ENCODE measurements around the gene PANK4. TPM values are rescaled to one million over a fixed set of nuclear protein-coding genes. Genes with fewer than 3 reads are reported as not detected.

PANK4 gene
- total RNA-seq, 1 experiment from 2014 or later = 27.0 TPM

DNA sequence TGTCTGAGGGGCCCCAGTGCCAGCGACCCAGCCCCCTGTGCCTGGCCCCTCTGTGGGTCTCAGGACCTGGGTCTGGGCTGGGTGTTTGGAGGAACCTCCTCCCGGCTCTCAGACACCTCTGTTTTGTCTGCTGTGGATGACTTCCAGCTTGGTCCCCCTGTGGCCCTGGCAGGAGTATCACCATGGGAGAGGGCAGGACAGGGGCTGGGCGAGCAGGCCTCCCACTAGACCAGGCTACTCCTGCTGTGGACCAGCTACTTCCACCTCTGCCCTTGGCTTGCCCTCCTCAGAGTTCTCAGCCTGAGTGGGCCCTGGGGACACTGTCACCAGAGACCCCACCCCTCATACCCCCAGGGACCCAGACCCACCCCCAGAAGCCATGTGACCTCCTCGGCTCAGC, 28.5 kb downstream of the PANK4 start:
- no TSS peak for BruUV-seq (replicated peaks)
- ChIA-PET POLR2A (no interaction called here), CTCF (interaction anchor here (0.6 kb wide), 1 partner anchor 303 kb away, joined by 3 read pairs; the partner anchor contains the start of gene FAAP20)
- no peaks in the 10 kb centered on the region for H3K27me3 ChIP-seq (replicated peaks; ENCODE audit: control insufficient read depth, insufficient read depth, low read length)
- intact Hi-C loops (cut with micrococcal nuclease; ENCODE audit: unreplicated experiment) = no loop called here
- no peak for DNase-seq
- H3K4me1 Mint-ChIP-seq (ENCODE audit: low read depth, unreplicated experiment) = peaks cover 7% of the 10 kb centered on the region
- no peaks in the 10 kb centered on the region for H3K27me3 Mint-ChIP-seq (ENCODE audit: insufficient read depth, unreplicated experiment)
- H3K36me3 ChIP-seq (ENCODE audit: control insufficient read depth, insufficient read depth, low read length) = no peaks in the 10 kb centered on the region
- H3K9me3 ChIP-seq = no peaks in the 10 kb centered on the region
- peaks cover 12% of the 10 kb centered on the region for H3K4me1 ChIP-seq
- H3K27ac Mint-ChIP-seq (ENCODE audit: unreplicated experiment) = no peak overlapping the region
- TF ChIP-seq, protein P1, sequence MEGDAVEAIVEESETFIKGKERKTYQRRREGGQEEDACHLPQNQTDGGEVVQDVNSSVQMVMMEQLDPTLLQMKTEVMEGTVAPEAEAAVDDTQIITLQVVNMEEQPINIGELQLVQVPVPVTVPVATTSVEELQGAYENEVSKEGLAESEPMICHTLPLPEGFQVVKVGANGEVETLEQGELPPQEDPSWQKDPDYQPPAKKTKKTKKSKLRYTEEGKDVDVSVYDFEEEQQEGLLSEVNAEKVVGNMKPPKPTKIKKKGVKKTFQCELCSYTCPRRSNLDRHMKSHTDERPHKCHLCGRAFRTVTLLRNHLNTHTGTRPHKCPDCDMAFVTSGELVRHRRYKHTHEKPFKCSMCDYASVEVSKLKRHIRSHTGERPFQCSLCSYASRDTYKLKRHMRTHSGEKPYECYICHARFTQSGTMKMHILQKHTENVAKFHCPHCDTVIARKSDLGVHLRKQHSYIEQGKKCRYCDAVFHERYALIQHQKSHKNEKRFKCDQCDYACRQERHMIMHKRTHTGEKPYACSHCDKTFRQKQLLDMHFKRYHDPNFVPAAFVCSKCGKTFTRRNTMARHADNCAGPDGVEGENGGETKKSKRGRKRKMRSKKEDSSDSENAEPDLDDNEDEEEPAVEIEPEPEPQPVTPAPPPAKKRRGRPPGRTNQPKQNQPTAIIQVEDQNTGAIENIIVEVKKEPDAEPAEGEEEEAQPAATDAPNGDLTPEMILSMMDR (IDR thresholded peaks at IDR 0.05; ENCODE audit: insufficient read depth in 1 of 2, low read depth in 1 of 2, low read length in 1 of 2, severe bottlenecking in 1 of 2, unreplicated experiment in 1 of 2) = no peak
- H3K4me3 Mint-ChIP-seq (ENCODE audit: unreplicated experiment) = no peak overlapping the region
- no peaks in the 10 kb centered on the region for H3K9me3 Mint-ChIP-seq (ENCODE audit: unreplicated experiment)
- H3K36me3 Mint-ChIP-seq (ENCODE audit: insufficient read depth, unreplicated experiment) = no peaks in the 10 kb centered on the region
- no peak overlapping the region for H3K4me3 ChIP-seq (ENCODE audit: low read depth, low read length)

DNA sequence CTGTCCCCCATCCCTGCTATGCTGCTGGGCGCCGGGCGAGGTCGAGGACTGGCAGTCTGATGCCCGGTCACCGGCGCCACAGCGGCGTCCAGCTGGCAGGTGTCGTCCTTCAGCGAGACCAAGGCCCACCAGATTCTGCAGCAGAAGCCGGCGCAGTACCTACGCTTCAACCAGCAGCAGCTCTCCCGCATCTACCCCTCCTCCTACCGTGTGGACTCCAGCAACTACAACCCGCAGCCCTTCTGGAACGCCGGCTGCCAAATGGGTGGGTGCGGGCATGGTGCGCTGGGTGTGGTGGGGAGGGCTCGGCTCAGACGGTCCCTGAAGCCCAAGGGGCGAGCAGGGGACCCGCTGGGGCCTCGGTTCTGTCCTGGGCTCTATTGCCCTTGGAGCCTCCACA, 29.6 kb downstream of the PANK4 start:
- peaks cover 12% of the 10 kb centered on the region for H3K4me1 ChIP-seq
- Mint-ChIP-seq H3K36me3 (ENCODE audit: insufficient read depth, unreplicated experiment) (no peaks in the 10 kb centered on the region), H3K4me1 (ENCODE audit: low read depth, unreplicated experiment) (peaks cover 7% of the 10 kb centered on the region), H3K27ac (ENCODE audit: unreplicated experiment) (no peak overlapping the region), H3K27me3 (ENCODE audit: insufficient read depth, unreplicated experiment) (no peaks in the 10 kb centered on the region), H3K4me3 (ENCODE audit: unreplicated experiment) (no peak overlapping the region), H3K9me3 (ENCODE audit: unreplicated experiment) (no peaks in the 10 kb centered on the region)
- intact Hi-C loops (cut with micrococcal nuclease; ENCODE audit: unreplicated experiment) = no loop called here
- H3K36me3 ChIP-seq (ENCODE audit: control insufficient read depth, insufficient read depth, low read length) = no peaks in the 10 kb centered on the region
- TF ChIP-seq, protein P1 (IDR thresholded peaks at IDR 0.05; ENCODE audit: insufficient read depth in 1 of 2, low read depth in 1 of 2, low read length in 1 of 2, severe bottlenecking in 1 of 2, unreplicated experiment in 1 of 2) = no peak
- CTCF ChIA-PET = no interaction called here
- POLR2A ChIA-PET = no interaction called here
- no peak for DNase-seq
- BruUV-seq (replicated peaks) = no TSS peak
- no peaks in the 10 kb centered on the region for H3K27me3 ChIP-seq (replicated peaks; ENCODE audit: control insufficient read depth, insufficient read depth, low read length)
- H3K9me3 ChIP-seq = no peaks in the 10 kb centered on the region
- H3K4me3 ChIP-seq (ENCODE audit: low read depth, low read length) = no peak overlapping the region

DNA sequence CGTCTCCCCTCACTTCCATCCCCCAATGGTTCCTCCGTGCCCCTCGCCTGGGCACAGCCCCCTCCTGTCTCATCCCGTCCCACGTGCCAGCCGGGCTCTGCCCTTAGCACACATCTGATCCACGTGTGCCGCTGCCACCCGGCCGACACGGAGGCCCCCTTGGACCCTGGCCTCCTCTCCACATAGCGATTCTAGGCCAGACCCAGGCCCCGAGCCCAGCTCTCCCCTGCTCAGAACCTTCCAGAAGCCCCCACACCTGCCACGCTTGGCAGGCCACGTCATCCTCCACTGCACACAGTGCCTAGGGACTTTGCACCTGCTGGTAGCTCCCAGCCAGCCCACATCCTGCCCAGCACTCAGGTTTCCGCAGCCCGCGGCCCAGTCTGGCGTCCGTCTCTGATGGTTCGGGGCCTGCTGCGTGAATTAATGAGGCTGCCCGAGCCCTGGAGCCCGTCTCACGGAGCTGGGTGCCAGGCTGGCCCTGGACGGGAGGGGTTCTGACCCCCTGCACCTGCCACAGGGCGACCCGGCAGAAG, 30.2 kb downstream of the PANK4 start:
- H3K4me3 ChIP-seq (ENCODE audit: low read depth, low read length) = no peak overlapping the region
- H3K9me3 ChIP-seq = no peaks in the 10 kb centered on the region
- TF ChIP-seq, protein P1 (IDR thresholded peaks at IDR 0.05; ENCODE audit: insufficient read depth in 1 of 2, low read depth in 1 of 2, low read length in 1 of 2, severe bottlenecking in 1 of 2, unreplicated experiment in 1 of 2) = no peak
- H3K27ac Mint-ChIP-seq (ENCODE audit: unreplicated experiment) = no peak overlapping the region
- H3K36me3 ChIP-seq (ENCODE audit: control insufficient read depth, insufficient read depth, low read length) = no peaks in the 10 kb centered on the region
- no peaks in the 10 kb centered on the region for H3K27me3 ChIP-seq (replicated peaks; ENCODE audit: control insufficient read depth, insufficient read depth, low read length)
- H3K36me3 Mint-ChIP-seq (ENCODE audit: insufficient read depth, unreplicated experiment) = no peaks in the 10 kb centered on the region
- CTCF ChIA-PET = no interaction called here
- peaks cover 12% of the 10 kb centered on the region for H3K4me1 ChIP-seq
- peaks cover 7% of the 10 kb centered on the region for H3K4me1 Mint-ChIP-seq (ENCODE audit: low read depth, unreplicated experiment)
- intact Hi-C loops (cut with micrococcal nuclease; ENCODE audit: unreplicated experiment) = no loop called here
- no peak overlapping the region for H3K4me3 Mint-ChIP-seq (ENCODE audit: unreplicated experiment)
- no TSS peak for BruUV-seq (replicated peaks)
- DNase-seq = no peak
- no peaks in the 10 kb centered on the region for H3K9me3 Mint-ChIP-seq (ENCODE audit: unreplicated experiment)
- H3K27me3 Mint-ChIP-seq (ENCODE audit: insufficient read depth, unreplicated experiment) = no peaks in the 10 kb centered on the region
- POLR2A ChIA-PET = no interaction called here
